Hippocampal formation (tissue), 2 donors: ENCODE data around the gene PGAM2.

Source experiments
- DNase-seq, 2 donors: peaks; one replicate each; lab custom pipeline; 2025; lab: John Stamatoyannopoulos, UW

Gene PGAM2

GRCh38 chr7:44103923-44104859 is 38.8 kb upstream of the PGAM2 start, which contains the start of gene AEBP1:
AEBP1 (plus strand) TSS chr7:44104345; CDS start chr7:44104666, 321 bp downstream.
- no peak for DNase-seq

- no peak for DNase-seq
Observed at GRCh38 chr7:44103566-44103922, 38.2 kb upstream of the PGAM2 start.

GRCh38 chr7:44102846-44103565 is 37.6 kb upstream of the PGAM2 start:
- no peak for DNase-seq

- DNase-seq, result peak in 1 of 2 donors; percentile 20
Observed at GRCh38 chr7:44101966-44102845, 36.8 kb upstream of the PGAM2 start.

GRCh38 chr7:44101303-44101965 is 36.1 kb upstream of the PGAM2 start:
- DNase-seq, result no peak

- no peak for DNase-seq
Observed at GRCh38 chr7:44100458-44101302, 35.3 kb upstream of the PGAM2 start.

GRCh38 chr7:44099669-44100068 is 34.3 kb upstream of the PGAM2 start:
- no peak for DNase-seq

- no peak for DNase-seq
Observed at GRCh38 chr7:44098092-44099068, 33.0 kb upstream of the PGAM2 start.

GRCh38 chr7:44097064-44097932 is 31.9 kb upstream of the PGAM2 start:
- DNase-seq, result no peak

- DNase-seq, result no peak
Observed at GRCh38 chr7:44096326-44096881, 31.0 kb upstream of the PGAM2 start.

- no peak for DNase-seq
Observed at GRCh38 chr7:44095781-44096180, 30.4 kb upstream of the PGAM2 start.

GRCh38 chr7:44094883-44095592 is 29.7 kb upstream of the PGAM2 start:
- DNase-seq, result no peak

- no peak for DNase-seq
Observed at GRCh38 chr7:44094365-44094764, 29.0 kb upstream of the PGAM2 start.

GRCh38 chr7:44093102-44093641 is 27.8 kb upstream of the PGAM2 start:
- DNase-seq, result no peak

- DNase-seq, result no peak
Observed at GRCh38 chr7:44087911-44088838, 22.8 kb upstream of the PGAM2 start.

GRCh38 chr7:44086627-44087026 is 21.3 kb upstream of the PGAM2 start:
- DNase-seq, result no peak
